GM12892 (cell line): ENCODE measurements around the gene ZKSCAN1. TPM values are rescaled to one million over a fixed set of nuclear protein-coding genes. Genes with fewer than 3 reads are reported as not detected.
"Not testable (repeated sequence)": the region's sequence is repeated elsewhere in the genome, so short reads cannot be mapped to it uniquely, and the experiment has no call there.

ENCODE experiments used
- DNase-seq: peaks from one replicate; pipeline ENCODE4 v3.0.0; 2011; ENCODE audit not compliant: insufficient read length
- FAIRE-seq: peaks from 2 replicates; lab custom pipeline; 2011; peaks lifted over from hg19 to GRCh38; lab: Jason Lieb, UNC
- POLR2A ChIP-seq: IDR thresholded peaks from 2 replicates; pipeline ENCODE4 v1.6.1; 2011; ENCODE audit warnings: low read depth, low read length, control low read depth
- POLR2AphosphoS5 ChIP-seq: IDR thresholded peaks from 2 replicates; pipeline ENCODE4 v1.6.1; 2011; ENCODE audit warnings: low read depth, low read length, control low read depth
- TAF1 ChIP-seq: IDR thresholded peaks from 2 replicates; pipeline ENCODE4 v1.6.1; 2011; ENCODE audit warnings: low read depth, mild to moderate bottlenecking, control low read depth, low read length, borderline replicate concordance
- polyA plus RNA-seq: library from polyadenylated mRNA; unstranded; fragments of >200 nt; gene quantifications from one replicate; pipeline ENCODE4 v1.2.1, GENCODE V29; 2012; ENCODE audit warnings: missing spikeins, inconsistent platforms; ENCODE audit not compliant: missing spikeins

ZKSCAN1 gene
- 21.8 TPM for polyA plus RNA-seq

GRCh38 chr7:100015232-100016214 is at the start of gene ZKSCAN1:
TSS of gene ZKSCAN1 (plus strand) at chr7:100015596. CDS start at chr7:100023507, 7,911 bp downstream.
- FAIRE-seq: peak; percentile 81
- TF ChIP-seq POLR2AphosphoS5: peak; percentile 97
- peak; percentile 96 for TF ChIP-seq POLR2A
- TF ChIP-seq TAF1: peak; percentile 99
- DNase-seq: peak; percentile 94

GRCh38 chr7:99969298-99969697 is 46.1 kb upstream of the ZKSCAN1 start:
- TF ChIP-seq POLR2A (no peak), POLR2AphosphoS5 (no peak), TAF1 (no peak)
- FAIRE-seq (no peak), DNase-seq (no peak)

DNA sequence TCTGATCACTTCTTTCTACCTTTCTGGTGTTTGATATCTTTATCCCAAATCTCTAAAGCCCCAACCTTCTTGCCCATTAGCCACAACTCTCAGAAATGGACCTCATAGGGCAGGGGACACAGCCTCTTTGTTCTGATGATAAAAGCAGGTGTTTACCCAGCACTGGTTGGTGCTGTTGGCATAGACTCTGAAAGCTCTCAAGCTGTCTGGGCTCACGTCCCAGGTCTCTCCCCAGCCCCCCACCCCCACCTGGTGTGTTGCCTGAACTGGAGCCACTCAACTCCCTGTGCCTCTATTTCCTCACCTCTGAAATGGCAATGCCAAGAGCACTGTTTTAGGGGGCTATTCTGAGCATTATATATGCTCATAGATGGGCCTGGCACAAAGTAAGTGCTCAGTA is 45.6 kb upstream of the ZKSCAN1 start:
- DNase-seq, FAIRE-seq: not testable (repeated sequence)

- FAIRE-seq: no peak
These were observed 44.2 kb upstream of the ZKSCAN1 start for GRCh38 chr7:99971242-99971641.

DNA sequence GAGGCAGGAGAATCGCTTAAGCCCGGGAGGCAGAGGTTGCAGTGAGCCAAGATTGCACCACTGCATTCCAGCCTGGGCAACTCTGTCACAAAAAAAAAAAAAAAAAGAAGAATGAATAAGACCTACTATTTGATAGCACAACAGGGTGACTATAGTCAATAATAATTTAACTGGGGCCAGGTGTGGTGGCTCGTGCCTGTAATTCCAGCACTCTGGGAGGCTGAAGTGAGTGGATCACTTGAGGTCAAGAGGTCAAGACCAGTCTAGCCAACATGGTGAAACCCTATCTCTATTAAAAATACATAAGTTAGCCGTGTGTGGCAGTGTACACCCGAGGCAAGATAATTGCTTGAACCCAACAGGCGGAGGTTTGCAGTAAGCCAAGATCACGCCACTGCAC is 41.6 kb upstream of the ZKSCAN1 start:
- FAIRE-seq, DNase-seq: not testable (repeated sequence)

More at GRCh38 chr7:99971242-99971641, 44.2 kb upstream of the ZKSCAN1 start:
- no peak for TF ChIP-seq TAF1
- no peak for TF ChIP-seq POLR2AphosphoS5
- TF ChIP-seq POLR2A: no peak
- no peak for DNase-seq

- DNase-seq (no peak), FAIRE-seq (no peak)
- TF ChIP-seq POLR2AphosphoS5: no peak
- no peak for TF ChIP-seq TAF1
- TF ChIP-seq POLR2A: no peak
These were observed 40.7 kb upstream of the ZKSCAN1 start for GRCh38 chr7:99974681-99975080.

- DNase-seq: no peak
These were observed 39.4 kb upstream of the ZKSCAN1 start, which contains the start of gene AZGP1 for GRCh38 chr7:99975782-99976521. TSS of gene AZGP1 (minus strand) at chr7:99976031. CDS start at chr7:99976020, 11 bp downstream.

GRCh38 chr7:99976626-99977025 is 38.8 kb upstream of the ZKSCAN1 start:
- DNase-seq: no peak
- FAIRE-seq: no peak
- TF ChIP-seq POLR2A: no peak
- no peak for TF ChIP-seq TAF1
- no peak for TF ChIP-seq POLR2AphosphoS5

More at GRCh38 chr7:99975782-99976521, 39.4 kb upstream of the ZKSCAN1 start, which contains the start of gene AZGP1:
- TF ChIP-seq POLR2A: no peak
- TF ChIP-seq POLR2AphosphoS5: no peak
- no peak for TF ChIP-seq TAF1
- no peak for FAIRE-seq

GRCh38 chr7:99979814-99980225 is 35.6 kb upstream of the ZKSCAN1 start:
- FAIRE-seq: peak; percentile 82
- not testable (repeated sequence) for DNase-seq

GRCh38 chr7:99980448-99980872 is 34.9 kb upstream of the ZKSCAN1 start:
- FAIRE-seq, DNase-seq: not testable (repeated sequence)

DNA sequence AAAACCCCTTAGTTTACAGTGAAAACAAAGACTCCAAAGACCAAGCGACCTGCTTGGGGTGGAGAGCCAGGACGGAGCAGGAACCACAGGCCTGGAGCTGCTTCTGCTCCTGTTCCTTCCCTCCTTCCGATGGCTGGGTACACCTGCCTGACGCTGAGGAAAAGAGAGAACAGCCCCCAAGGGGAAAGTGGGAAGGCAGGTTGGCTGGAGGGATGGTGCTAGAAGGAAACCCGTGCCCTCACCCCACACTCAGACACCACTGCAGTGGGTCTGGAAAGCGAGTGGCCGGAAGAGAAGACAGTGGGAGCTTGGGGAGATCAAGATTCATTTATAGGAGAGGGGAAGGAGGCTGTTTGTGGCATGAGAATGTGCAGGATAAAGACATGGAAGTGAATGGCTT is 34.3 kb upstream of the ZKSCAN1 start:
- DNase-seq, FAIRE-seq: not testable (repeated sequence)

DNA sequence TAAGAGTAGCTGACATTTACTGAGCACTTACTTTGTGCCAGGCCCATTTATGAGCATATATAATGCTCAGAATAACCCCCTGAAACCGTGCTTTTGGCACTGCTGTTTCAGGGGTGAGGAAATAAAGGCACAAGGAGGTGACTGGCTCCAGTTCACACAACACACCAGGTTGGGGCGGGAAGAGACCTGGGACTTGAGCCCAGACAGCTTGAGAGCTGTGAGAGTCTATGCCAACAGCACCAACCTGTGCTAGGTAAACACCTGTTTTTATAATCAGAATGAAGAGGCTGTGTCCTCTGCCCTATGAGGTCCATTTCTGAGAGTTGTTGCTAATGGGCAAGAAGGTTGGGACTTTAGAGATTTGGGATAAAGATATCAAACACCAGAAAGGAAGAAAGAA is 30.8 kb upstream of the ZKSCAN1 start:
- DNase-seq: no peak
- no peak for FAIRE-seq
- no peak for TF ChIP-seq POLR2A
- no peak for TF ChIP-seq TAF1
- no peak for TF ChIP-seq POLR2AphosphoS5

DNA sequence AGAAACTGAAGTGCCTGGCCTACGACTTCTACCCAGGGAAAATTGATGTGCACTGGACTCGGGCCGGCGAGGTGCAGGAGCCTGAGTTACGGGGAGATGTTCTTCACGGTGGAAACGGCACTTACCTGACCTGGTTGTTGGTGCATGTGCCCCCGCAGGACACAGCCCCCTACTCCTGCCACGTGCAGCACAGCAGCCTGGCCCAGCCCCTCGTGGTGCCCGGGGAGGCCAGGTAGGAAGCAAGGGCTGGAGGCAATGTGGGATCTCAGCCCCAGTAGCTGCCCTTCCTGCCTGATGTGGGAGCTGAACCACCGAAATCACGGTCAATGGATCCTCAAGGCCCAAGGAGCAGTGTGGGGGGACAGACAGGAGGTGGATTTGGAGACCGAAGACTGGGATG is 28.1 kb upstream of the ZKSCAN1 start:
- DNase-seq, FAIRE-seq: not testable (repeated sequence)
